ENCODE results near the gene PDGFD.

GRCh38 chr11:104127828-104128227 is 36.1 kb downstream of the PDGFD start:
- TF ChIP-seq CREB1 (IDR thresholded peaks at IDR 0.05; ENCODE audit: low read depth) = no peak
- TF ChIP-seq TCF12 (IDR thresholded peaks at IDR 0.05; ENCODE audit: low read depth) = no peak
- TF ChIP-seq ZBTB7A (IDR thresholded peaks at IDR 0.05; ENCODE audit: low read depth) = no peak
- TF ChIP-seq TAF1 (IDR thresholded peaks at IDR 0.05; ENCODE audit: low read depth) = no peak
- no peak for TF ChIP-seq EGR1 (IDR thresholded peaks at IDR 0.05)
- TF ChIP-seq YY1 (IDR thresholded peaks at IDR 0.05; ENCODE audit: low read depth) = no peak
- no peak for TF ChIP-seq CEBPB (IDR thresholded peaks at IDR 0.05)
- TF ChIP-seq MAX (IDR thresholded peaks at IDR 0.05) = no peak
- no peak for TF ChIP-seq EP300 (IDR thresholded peaks at IDR 0.05; ENCODE audit: borderline replicate concordance)
- no peak for TF ChIP-seq NFIC (IDR thresholded peaks at IDR 0.05)

Measured in Ishikawa (cell line).